Mononuclear cell (primary cell): ENCODE measurements around the gene VPS8. TPM values are rescaled to one million over a fixed set of nuclear protein-coding genes. Genes with fewer than 3 reads are reported as not detected.

ENCODE experiments used
- H3K27me3 ChIP-seq: 2 replicates; pipeline ENCODE4 v1.6.0; 2011; ENCODE audit warnings: low read length, control low read depth; ENCODE audit not compliant: insufficient read depth
- H3K4me1 ChIP-seq: 2 replicates; pipeline ENCODE4 v1.5.1; 2011; ENCODE audit warnings: mild to moderate bottlenecking, low read length, control low read depth; ENCODE audit not compliant: insufficient read depth
- H3K4me3 ChIP-seq: 2 replicates; pipeline ENCODE4 v1.5.1; 2011; ENCODE audit warnings: mild to moderate bottlenecking, low read length, moderate library complexity
- H3K9me3 ChIP-seq: 2 replicates; pipeline ENCODE4 v1.5.1; 2011; ENCODE audit warnings: low read depth, mild to moderate bottlenecking, control low read depth, low read length
- total RNA-seq: library from RNA; depleted of rRNA; stranded (reverse); fragments of >200 nt; gene quantifications from one replicate; pipeline ENCODE4 v1.2.3, GENCODE V29; 2012

The VPS8 gene
- total RNA-seq, 1 donor, result 93.7 TPM

GRCh38 chr3:185037801-185038200 lies 225.8 kb downstream of the VPS8 start:
- no peaks in the 10 kb centered on the region for H3K4me1 ChIP-seq
- peaks cover 25% of the 10 kb centered on the region for H3K9me3 ChIP-seq
- H3K27me3 ChIP-seq, result no peaks in the 10 kb centered on the region
- no peak overlapping the region for H3K4me3 ChIP-seq

- no peaks in the 10 kb centered on the region for H3K27me3 ChIP-seq
- no peaks in the 10 kb centered on the region for H3K4me1 ChIP-seq
- no peak overlapping the region for H3K4me3 ChIP-seq
- H3K9me3 ChIP-seq, result peaks cover 25% of the 10 kb centered on the region
These were observed 228.5 kb downstream of the VPS8 start for GRCh38 chr3:185040425-185040824.

- Histone ChIP-seq H3K4me3 (no peak overlapping the region), H3K9me3 (peaks cover 16% of the 10 kb centered on the region), H3K27me3 (no peaks in the 10 kb centered on the region), H3K4me1 (no peaks in the 10 kb centered on the region)
These were observed 229.6 kb downstream of the VPS8 start for GRCh38 chr3:185041540-185041939.

- H3K4me3 ChIP-seq, result no peak overlapping the region
- H3K27me3 ChIP-seq, result no peaks in the 10 kb centered on the region
- H3K4me1 ChIP-seq, result no peaks in the 10 kb centered on the region
- H3K9me3 ChIP-seq, result peaks cover 7% of the 10 kb centered on the region
These were observed 230.5 kb downstream of the VPS8 start for GRCh38 chr3:185042312-185043050.

GRCh38 chr3:185046164-185046515 lies 234.2 kb downstream of the VPS8 start:
- Histone ChIP-seq H3K4me1 (no peaks in the 10 kb centered on the region), H3K4me3 (no peak overlapping the region), H3K9me3 (no peaks in the 10 kb centered on the region), H3K27me3 (no peaks in the 10 kb centered on the region)

GRCh38 chr3:185046603-185047002 lies 234.6 kb downstream of the VPS8 start:
- no peaks in the 10 kb centered on the region for H3K27me3 ChIP-seq
- no peaks in the 10 kb centered on the region for H3K4me1 ChIP-seq
- no peak overlapping the region for H3K4me3 ChIP-seq
- H3K9me3 ChIP-seq, result no peaks in the 10 kb centered on the region

GRCh38 chr3:185049710-185050109 lies 237.7 kb downstream of the VPS8 start:
- Histone ChIP-seq H3K4me1 (no peaks in the 10 kb centered on the region), H3K9me3 (no peaks in the 10 kb centered on the region), H3K4me3 (no peak overlapping the region), H3K27me3 (no peaks in the 10 kb centered on the region)

GRCh38 chr3:185051801-185052200 lies 239.8 kb downstream of the VPS8 start:
- H3K27me3 ChIP-seq, result no peaks in the 10 kb centered on the region
- H3K4me3 ChIP-seq, result no peak overlapping the region
- H3K4me1 ChIP-seq, result no peaks in the 10 kb centered on the region
- no peaks in the 10 kb centered on the region for H3K9me3 ChIP-seq

- H3K27me3 ChIP-seq, result no peaks in the 10 kb centered on the region
- no peak overlapping the region for H3K4me3 ChIP-seq
- H3K9me3 ChIP-seq, result no peaks in the 10 kb centered on the region
- no peaks in the 10 kb centered on the region for H3K4me1 ChIP-seq
These were observed 240.7 kb downstream of the VPS8 start for GRCh38 chr3:185052631-185053030.

GRCh38 chr3:185056908-185057307 lies 244.9 kb downstream of the VPS8 start:
- peaks cover 7% of the 10 kb centered on the region for H3K9me3 ChIP-seq

GRCh38 chr3:185057829-185058228 lies 245.9 kb downstream of the VPS8 start:
- peaks cover 7% of the 10 kb centered on the region for H3K9me3 ChIP-seq
- peaks cover 8% of the 10 kb centered on the region for H3K4me1 ChIP-seq
- H3K27me3 ChIP-seq, result no peaks in the 10 kb centered on the region

More at GRCh38 chr3:185056908-185057307, 244.9 kb downstream of the VPS8 start:
- Histone ChIP-seq H3K27me3 (no peaks in the 10 kb centered on the region), H3K4me3 (no peak overlapping the region), H3K4me1 (peaks cover 8% of the 10 kb centered on the region)

GRCh38 chr3:185058796-185059195 lies 246.8 kb downstream of the VPS8 start:
- Histone ChIP-seq H3K27me3 (no peaks in the 10 kb centered on the region), H3K9me3 (peaks cover 7% of the 10 kb centered on the region), H3K4me1 (peaks cover 8% of the 10 kb centered on the region), H3K4me3 (no peak overlapping the region)

More at GRCh38 chr3:185057829-185058228, 245.9 kb downstream of the VPS8 start:
- no peak overlapping the region for H3K4me3 ChIP-seq

- H3K27me3 ChIP-seq, result no peaks in the 10 kb centered on the region
- peaks cover 7% of the 10 kb centered on the region for H3K9me3 ChIP-seq
- H3K4me1 ChIP-seq, result peaks cover 8% of the 10 kb centered on the region
- no peak overlapping the region for H3K4me3 ChIP-seq
These were observed 247.8 kb downstream of the VPS8 start for GRCh38 chr3:185059766-185060165.

- no peaks in the 10 kb centered on the region for H3K27me3 ChIP-seq
- H3K4me3 ChIP-seq, result no peak overlapping the region
- H3K9me3 ChIP-seq, result peaks cover 7% of the 10 kb centered on the region
These were observed 248.7 kb downstream of the VPS8 start for GRCh38 chr3:185060655-185061054.

GRCh38 chr3:185062191-185062590 lies 250.2 kb downstream of the VPS8 start:
- peaks cover 7% of the 10 kb centered on the region for H3K9me3 ChIP-seq
- no peaks in the 10 kb centered on the region for H3K27me3 ChIP-seq
- H3K4me1 ChIP-seq, result peaks cover 8% of the 10 kb centered on the region
- no peak overlapping the region for H3K4me3 ChIP-seq

More at GRCh38 chr3:185060655-185061054, 248.7 kb downstream of the VPS8 start:
- H3K4me1 ChIP-seq, result peaks cover 8% of the 10 kb centered on the region

GRCh38 chr3:185063431-185063830 lies 251.5 kb downstream of the VPS8 start:
- peaks cover under 1% of the 10 kb centered on the region for H3K9me3 ChIP-seq
- H3K4me3 ChIP-seq, result no peak overlapping the region
- no peaks in the 10 kb centered on the region for H3K27me3 ChIP-seq
- peaks cover 7% of the 10 kb centered on the region for H3K4me1 ChIP-seq
